ENCODE results near the gene DCC.

The DCC gene

GRCh38 chr18:53541924-53542323 is 1201.9 kb downstream of the DCC start:
- DNase-seq = no peak

- no peak for DNase-seq
Measured at GRCh38 chr18:53543711-53544110, 1203.7 kb downstream of the DCC start.

- DNase-seq = no peak
Measured at GRCh38 chr18:53544917-53545316, 1204.9 kb downstream of the DCC start.

- no peak for DNase-seq
Measured at GRCh38 chr18:53551868-53552426, 1212.0 kb downstream of the DCC start.

GRCh38 chr18:53553030-53553429 is 1213.0 kb downstream of the DCC start:
- DNase-seq = no peak

GRCh38 chr18:53556450-53556849 is 1216.5 kb downstream of the DCC start:
- no peak for DNase-seq

DNA sequence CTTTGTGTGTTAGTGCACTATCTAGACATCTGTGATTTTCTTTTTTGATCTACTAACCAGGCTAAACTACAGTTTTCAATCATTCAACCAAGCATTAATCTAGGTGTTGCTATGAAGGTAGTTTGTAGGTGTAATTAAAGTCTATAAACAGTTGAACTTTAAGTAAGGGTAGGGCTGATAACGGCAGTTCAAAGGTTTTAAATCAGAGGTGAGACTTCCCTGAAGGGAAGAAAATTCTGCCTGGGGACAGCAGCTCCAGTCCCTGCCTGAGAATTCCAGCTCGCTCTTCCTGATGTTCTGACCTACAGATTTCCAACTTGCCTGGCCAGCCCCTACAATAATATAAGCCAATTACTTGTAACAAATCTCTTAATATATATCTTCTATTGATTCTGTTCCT is 1220.5 kb downstream of the DCC start:
- DNase-seq = no peak

DNA sequence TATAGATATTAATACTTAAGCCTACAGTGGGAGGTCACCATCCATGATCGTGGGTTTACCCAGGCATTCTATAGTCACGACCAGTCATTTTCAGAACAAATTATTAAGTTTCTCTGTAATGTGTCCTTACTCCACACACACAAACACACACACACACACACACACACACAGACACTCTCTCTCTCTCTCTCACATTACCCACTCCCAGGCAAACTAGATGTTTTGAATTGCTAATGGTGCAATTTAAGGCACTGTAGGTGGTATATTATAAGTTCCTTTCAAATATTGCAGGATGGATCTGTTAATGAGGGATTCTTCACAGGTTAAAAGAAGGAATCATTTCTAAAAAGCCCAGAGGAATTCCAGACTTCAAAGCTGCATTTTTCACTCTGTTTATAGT is 1226.6 kb downstream of the DCC start:
- DNase-seq = no peak

GRCh38 chr18:53567929-53568574 is 1228.1 kb downstream of the DCC start:
- DNase-seq = no peak

All from NCI-H2029 treated with DMSO at 0.1 percent for 48 hours (cell line).